SK-N-SH (cell line): ENCODE results near the gene MROH2B. TPM values are rescaled to one million over a fixed set of nuclear protein-coding genes. Genes with fewer than 3 reads are reported as not detected.

Experiments
- CTCF ChIA-PET: fragments of 300-600, 350-600 bp; formaldehyde crosslinking; extraction: SDS; loops from one replicate; lab custom pipeline; 2021; lab: Yijun Ruan, JAX
- POLR2A ChIA-PET: fragments of 350-600 bp; sonication (Branson Sonifier 250); formaldehyde crosslinking; extraction: SDS; loops from one replicate; lab custom pipeline; 2020; ENCODE audit warnings: antibody characterized with exemption, inconsistent platforms; lab: Yijun Ruan, JAX
- DNase-seq: peaks from one replicate; pipeline ENCODE4 v3.0.0; 2012
- H2AFZ ChIP-seq: fragments of 200-600 bp; sonication (generic); 2 replicates; pipeline ENCODE4 v1.8.1; 2016; ENCODE audit warnings: antibody characterized with exemption, mild to moderate bottlenecking, low read depth
- H3F3A ChIP-seq: fragments of 200-600 bp; sonication (generic); replicated peaks from 2 replicates; pipeline ENCODE3; 2016; ENCODE audit warnings: antibody characterized with exemption, mild to moderate bottlenecking; ENCODE audit not compliant: insufficient read depth
- H3K27ac ChIP-seq, 2 experiments: fragments of 200-500 bp in 1 of 2; fragments of 200-600 bp in 1 of 2; sonication (Bioruptor generic) in 1 of 2; sonication (generic), shearing (Covaris generic) in 1 of 2; 2 replicates each; pipeline versions ENCODE4 v1.5.1 to v1.6.1; 2014 to 2016; ENCODE audit warnings: low read depth in 2 of 2, inconsistent platforms in 1 of 2, low read length in 1 of 2, mild to moderate bottlenecking in 1 of 2, mixed read lengths in 1 of 2
- H3K27me3 ChIP-seq: fragments of 200-600 bp; sonication (generic), shearing (Covaris generic); 2 replicates; pipeline ENCODE4 v1.6.1; 2016; ENCODE audit warnings: mixed run types; ENCODE audit not compliant: insufficient read depth
- H3K36me3 ChIP-seq, 2 experiments: fragments of 200-500 bp in 1 of 2; fragments of 200-600 bp in 1 of 2; sonication (Bioruptor generic) in 1 of 2; sonication (generic) in 1 of 2; replicated peaks in 1 of 2; 2 replicates each; pipeline versions ENCODE3 to v1.5.1; 2014 to 2016; ENCODE audit warnings: low read length in 1 of 2, mild to moderate bottlenecking in 1 of 2; ENCODE audit not compliant: insufficient read depth in 2 of 2, control insufficient read depth in 1 of 2
- H3K4me1 ChIP-seq, 2 experiments: fragments of 200-500 bp in 1 of 2; fragments of 200-600 bp in 1 of 2; sonication (Bioruptor generic) in 1 of 2; sonication (generic), shearing (Covaris generic) in 1 of 2; 2 replicates each; pipeline versions ENCODE4 v1.5.1 to v1.6.1; 2014 to 2016; ENCODE audit warnings: low read depth in 1 of 2, low read length in 1 of 2, mixed run types in 1 of 2; ENCODE audit not compliant: insufficient read depth in 2 of 2, control insufficient read depth in 1 of 2
- H3K4me2 ChIP-seq: fragments of 200-600 bp; sonication (generic), shearing (Covaris generic); 2 replicates; pipeline ENCODE4 v1.6.1; 2017; ENCODE audit warnings: mixed run types
- H3K4me3 ChIP-seq, 2 experiments: fragments of 200-500 bp in 1 of 2; fragments of 200-600 bp in 1 of 2; sonication (Bioruptor generic) in 1 of 2; sonication (generic), shearing (Covaris generic) in 1 of 2; 2 replicates each; pipeline versions ENCODE4 v1.5.1 to v1.8.1; 2014 to 2016; ENCODE audit warnings: low read depth in 2 of 2, inconsistent platforms in 1 of 2, low read length in 1 of 2, mild to moderate bottlenecking in 1 of 2, mixed read lengths in 1 of 2, moderate library complexity in 1 of 2
- H3K79me2 ChIP-seq: fragments of 200-600 bp; sonication (generic); 2 replicates; pipeline ENCODE4 v1.8.1; 2017; ENCODE audit warnings: mild to moderate bottlenecking; ENCODE audit not compliant: insufficient read depth
- H3K9ac ChIP-seq: fragments of 200-600 bp; sonication (generic); 2 replicates; pipeline ENCODE4 v1.6.1; 2017; ENCODE audit warnings: mixed run types
- H3K9me2 ChIP-seq: fragments of 200-600 bp; sonication (generic); 2 replicates; pipeline ENCODE4 v1.6.1; 2017; ENCODE audit warnings: mixed run types
- H3K9me3 ChIP-seq: fragments of 200-600 bp; sonication (generic); 2 replicates; pipeline ENCODE4 v1.6.1; 2017; ENCODE audit warnings: mixed run types, mild to moderate bottlenecking, moderate library complexity
- H4K20me1 ChIP-seq: fragments of 200-600 bp; sonication (generic); 2 replicates; pipeline ENCODE4 v1.6.1; 2017; ENCODE audit warnings: mild to moderate bottlenecking, mixed run types; ENCODE audit not compliant: insufficient read depth
- CHD2 ChIP-seq: fragments of 150-350 bp; IDR thresholded peaks from 2 replicates; pipeline ENCODE4 v1.6.1; 2018; ENCODE audit warnings: low read length; ENCODE audit not compliant: partially characterized antibody
- ELF1 ChIP-seq: IDR thresholded peaks from 2 replicates; pipeline ENCODE4 v1.4.0; 2012
- EP300 ChIP-seq, 2 experiments: IDR thresholded peaks; 2 replicates each; pipeline versions ENCODE4 v1.4.0 to v1.6.1; 2012; ENCODE audit warnings: borderline replicate concordance in 1 of 2, low read depth in 1 of 2, low read length in 1 of 2
- FOSL2 ChIP-seq: IDR thresholded peaks from 2 replicates; pipeline ENCODE4 v1.4.0; 2012; ENCODE audit warnings: low read depth, mild to moderate bottlenecking, moderate library complexity, borderline replicate concordance
- GABPA ChIP-seq: IDR thresholded peaks from 2 replicates; pipeline ENCODE4 v1.4.0; 2012; ENCODE audit warnings: low read depth, mild to moderate bottlenecking
- NFIC ChIP-seq: IDR thresholded peaks from 2 replicates; pipeline ENCODE4 v1.4.0; 2012; ENCODE audit warnings: borderline replicate concordance
- POLR2AphosphoS5 ChIP-seq: IDR thresholded peaks from 2 replicates; pipeline ENCODE4 v1.6.1; 2012; ENCODE audit warnings: low read depth, low read length
- RCOR1 ChIP-seq: fragments of 150-350 bp; IDR thresholded peaks from 2 replicates; pipeline ENCODE4 v1.6.1; 2017; ENCODE audit warnings: antibody characterized with exemption, low read length
- RFX5 ChIP-seq: IDR thresholded peaks from 2 replicates; pipeline ENCODE4 v1.6.1; 2012; ENCODE audit warnings: mild to moderate bottlenecking, improper control_type of control experiment, low read length
- RXRA ChIP-seq: IDR thresholded peaks from 2 replicates; pipeline ENCODE4 v1.4.0; 2012; ENCODE audit warnings: low read depth, mild to moderate bottlenecking, borderline replicate concordance
- SIN3A ChIP-seq: IDR thresholded peaks from 2 replicates; pipeline ENCODE4 v1.6.1; 2012; ENCODE audit warnings: low read depth, mild to moderate bottlenecking, low read length, moderate library complexity, borderline replicate concordance
- SMC3 ChIP-seq: IDR thresholded peaks from 2 replicates; pipeline ENCODE4 v1.6.1; 2012; ENCODE audit warnings: low read depth, low read length, improper control_type of control experiment
- TCF12 ChIP-seq: IDR thresholded peaks from 2 replicates; pipeline ENCODE4 v1.4.0; 2012
- YY1 ChIP-seq: IDR thresholded peaks from 2 replicates; pipeline ENCODE4 v1.4.0; 2012; ENCODE audit warnings: low read depth, mild to moderate bottlenecking
- WGBS: methylation state at CpG from one replicate; pipeline ENCODE4 v1.1.6; 2017; ENCODE audit warnings: low lambda C conversion rate; 5-methylcytosine and 5-hydroxymethylcytosine counted together
- polyA plus RNA-seq, 3 experiments: library from polyadenylated mRNA; depleted of rRNA; stranded (reverse); fragments of >200 nt; gene quantifications; 2 replicates each; pipeline ENCODE4 v1.2.3, GENCODE V29; 2012
- TF ChIP-seq, protein P1 (sequence below): IDR thresholded peaks from 2 replicates; pipeline ENCODE4; 2012
- TF ChIP-seq, protein P2 (sequence below): fragments of 150-350 bp; IDR thresholded peaks from 2 replicates; pipeline ENCODE4 v1.6.1; 2016; ENCODE audit warnings: mild to moderate bottlenecking, low read depth, low read length
- TF ChIP-seq, protein P3 (sequence below): IDR thresholded peaks from 2 replicates; pipeline ENCODE4 v1.4.0; 2012; ENCODE audit warnings: low read depth
- TF ChIP-seq, protein P4 (sequence below): IDR thresholded peaks from 2 replicates; pipeline ENCODE4 v1.4.0; 2012; ENCODE audit warnings: low read depth, borderline replicate concordance
- TF ChIP-seq, protein P5 (sequence below): IDR thresholded peaks from 2 replicates; pipeline ENCODE4 v1.6.1; 2012; ENCODE audit warnings: mild to moderate bottlenecking, low read depth, low read length, moderate library complexity
- TF ChIP-seq, protein P6 (sequence below): fragments of 200-600 bp; sonication (generic); IDR thresholded peaks from 2 replicates; pipeline ENCODE4 v1.6.1; 2017; ENCODE audit warnings: antibody characterized with exemption, mild to moderate bottlenecking, moderate library complexity

The MROH2B gene
- polyA plus RNA-seq, 1 of the 3 experiments (the other 2 are of a cell fraction), result not detected

DNA sequence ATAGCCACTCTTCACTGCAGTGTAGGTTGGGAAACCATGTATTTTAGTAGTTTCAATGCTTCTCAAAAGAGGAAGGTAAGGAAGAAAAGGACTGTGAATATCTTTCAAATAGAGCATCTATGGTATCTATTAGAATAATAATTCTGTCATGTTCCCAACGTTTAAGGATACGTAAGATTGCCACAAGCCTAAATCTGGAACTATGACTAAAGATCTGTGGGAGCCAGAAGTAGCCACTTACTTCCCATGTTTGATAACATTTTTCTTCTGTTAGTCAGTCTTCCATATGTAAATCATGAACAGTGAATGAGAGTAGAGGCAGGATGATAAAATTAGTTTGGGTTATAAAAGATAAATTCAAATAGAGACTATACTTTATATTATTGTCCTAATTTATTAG is 16.3 kb upstream of the MROH2B start:
- H4K20me1 ChIP-seq, result no peaks in the 10 kb centered on the region
- H3K9me2 ChIP-seq, result no peaks in the 10 kb centered on the region
- no peaks in the 10 kb centered on the region for H3K36me3 ChIP-seq
- no peak overlapping the region for H3K27ac ChIP-seq
- CTCF ChIA-PET, result no interaction called here
- no peak overlapping the region for H3K4me2 ChIP-seq
- TF ChIP-seq GABPA (no peak), POLR2AphosphoS5 (no peak), EP300 (IDR thresholded peaks at IDR 0.05; ENCODE audit: borderline replicate concordance in 1 of 2, low read depth in 1 of 2, low read length in 1 of 2) (no peak), YY1 (no peak), RXRA (no peak), RFX5 (no peak), FOSL2 (no peak), RCOR1 (no peak), CHD2 (no peak), ELF1 (no peak), NFIC (no peak), TCF12 (no peak), SMC3 (no peak), SIN3A (no peak)
- TF ChIP-seq, protein P1, sequence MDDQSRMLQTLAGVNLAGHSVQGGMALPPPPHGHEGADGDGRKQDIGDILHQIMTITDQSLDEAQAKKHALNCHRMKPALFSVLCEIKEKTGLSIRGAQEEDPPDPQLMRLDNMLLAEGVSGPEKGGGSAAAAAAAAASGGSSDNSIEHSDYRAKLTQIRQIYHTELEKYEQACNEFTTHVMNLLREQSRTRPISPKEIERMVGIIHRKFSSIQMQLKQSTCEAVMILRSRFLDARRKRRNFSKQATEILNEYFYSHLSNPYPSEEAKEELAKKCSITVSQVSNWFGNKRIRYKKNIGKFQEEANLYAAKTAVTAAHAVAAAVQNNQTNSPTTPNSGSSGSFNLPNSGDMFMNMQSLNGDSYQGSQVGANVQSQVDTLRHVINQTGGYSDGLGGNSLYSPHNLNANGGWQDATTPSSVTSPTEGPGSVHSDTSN, result no peak
- TF ChIP-seq, protein P2, sequence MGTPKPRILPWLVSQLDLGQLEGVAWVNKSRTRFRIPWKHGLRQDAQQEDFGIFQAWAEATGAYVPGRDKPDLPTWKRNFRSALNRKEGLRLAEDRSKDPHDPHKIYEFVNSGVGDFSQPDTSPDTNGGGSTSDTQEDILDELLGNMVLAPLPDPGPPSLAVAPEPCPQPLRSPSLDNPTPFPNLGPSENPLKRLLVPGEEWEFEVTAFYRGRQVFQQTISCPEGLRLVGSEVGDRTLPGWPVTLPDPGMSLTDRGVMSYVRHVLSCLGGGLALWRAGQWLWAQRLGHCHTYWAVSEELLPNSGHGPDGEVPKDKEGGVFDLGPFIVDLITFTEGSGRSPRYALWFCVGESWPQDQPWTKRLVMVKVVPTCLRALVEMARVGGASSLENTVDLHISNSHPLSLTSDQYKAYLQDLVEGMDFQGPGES, result no peak
- TF ChIP-seq, protein P3, sequence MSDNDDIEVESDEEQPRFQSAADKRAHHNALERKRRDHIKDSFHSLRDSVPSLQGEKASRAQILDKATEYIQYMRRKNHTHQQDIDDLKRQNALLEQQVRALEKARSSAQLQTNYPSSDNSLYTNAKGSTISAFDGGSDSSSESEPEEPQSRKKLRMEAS, result no peak
- TF ChIP-seq, protein P4, sequence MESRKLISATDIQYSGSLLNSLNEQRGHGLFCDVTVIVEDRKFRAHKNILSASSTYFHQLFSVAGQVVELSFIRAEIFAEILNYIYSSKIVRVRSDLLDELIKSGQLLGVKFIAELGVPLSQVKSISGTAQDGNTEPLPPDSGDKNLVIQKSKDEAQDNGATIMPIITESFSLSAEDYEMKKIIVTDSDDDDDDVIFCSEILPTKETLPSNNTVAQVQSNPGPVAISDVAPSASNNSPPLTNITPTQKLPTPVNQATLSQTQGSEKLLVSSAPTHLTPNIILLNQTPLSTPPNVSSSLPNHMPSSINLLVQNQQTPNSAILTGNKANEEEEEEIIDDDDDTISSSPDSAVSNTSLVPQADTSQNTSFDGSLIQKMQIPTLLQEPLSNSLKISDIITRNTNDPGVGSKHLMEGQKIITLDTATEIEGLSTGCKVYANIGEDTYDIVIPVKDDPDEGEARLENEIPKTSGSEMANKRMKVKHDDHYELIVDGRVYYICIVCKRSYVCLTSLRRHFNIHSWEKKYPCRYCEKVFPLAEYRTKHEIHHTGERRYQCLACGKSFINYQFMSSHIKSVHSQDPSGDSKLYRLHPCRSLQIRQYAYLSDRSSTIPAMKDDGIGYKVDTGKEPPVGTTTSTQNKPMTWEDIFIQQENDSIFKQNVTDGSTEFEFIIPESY, result no peak
- TF ChIP-seq, protein P5, sequence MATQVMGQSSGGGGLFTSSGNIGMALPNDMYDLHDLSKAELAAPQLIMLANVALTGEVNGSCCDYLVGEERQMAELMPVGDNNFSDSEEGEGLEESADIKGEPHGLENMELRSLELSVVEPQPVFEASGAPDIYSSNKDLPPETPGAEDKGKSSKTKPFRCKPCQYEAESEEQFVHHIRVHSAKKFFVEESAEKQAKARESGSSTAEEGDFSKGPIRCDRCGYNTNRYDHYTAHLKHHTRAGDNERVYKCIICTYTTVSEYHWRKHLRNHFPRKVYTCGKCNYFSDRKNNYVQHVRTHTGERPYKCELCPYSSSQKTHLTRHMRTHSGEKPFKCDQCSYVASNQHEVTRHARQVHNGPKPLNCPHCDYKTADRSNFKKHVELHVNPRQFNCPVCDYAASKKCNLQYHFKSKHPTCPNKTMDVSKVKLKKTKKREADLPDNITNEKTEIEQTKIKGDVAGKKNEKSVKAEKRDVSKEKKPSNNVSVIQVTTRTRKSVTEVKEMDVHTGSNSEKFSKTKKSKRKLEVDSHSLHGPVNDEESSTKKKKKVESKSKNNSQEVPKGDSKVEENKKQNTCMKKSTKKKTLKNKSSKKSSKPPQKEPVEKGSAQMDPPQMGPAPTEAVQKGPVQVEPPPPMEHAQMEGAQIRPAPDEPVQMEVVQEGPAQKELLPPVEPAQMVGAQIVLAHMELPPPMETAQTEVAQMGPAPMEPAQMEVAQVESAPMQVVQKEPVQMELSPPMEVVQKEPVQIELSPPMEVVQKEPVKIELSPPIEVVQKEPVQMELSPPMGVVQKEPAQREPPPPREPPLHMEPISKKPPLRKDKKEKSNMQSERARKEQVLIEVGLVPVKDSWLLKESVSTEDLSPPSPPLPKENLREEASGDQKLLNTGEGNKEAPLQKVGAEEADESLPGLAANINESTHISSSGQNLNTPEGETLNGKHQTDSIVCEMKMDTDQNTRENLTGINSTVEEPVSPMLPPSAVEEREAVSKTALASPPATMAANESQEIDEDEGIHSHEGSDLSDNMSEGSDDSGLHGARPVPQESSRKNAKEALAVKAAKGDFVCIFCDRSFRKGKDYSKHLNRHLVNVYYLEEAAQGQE, result no peak
- TF ChIP-seq, protein P6, sequence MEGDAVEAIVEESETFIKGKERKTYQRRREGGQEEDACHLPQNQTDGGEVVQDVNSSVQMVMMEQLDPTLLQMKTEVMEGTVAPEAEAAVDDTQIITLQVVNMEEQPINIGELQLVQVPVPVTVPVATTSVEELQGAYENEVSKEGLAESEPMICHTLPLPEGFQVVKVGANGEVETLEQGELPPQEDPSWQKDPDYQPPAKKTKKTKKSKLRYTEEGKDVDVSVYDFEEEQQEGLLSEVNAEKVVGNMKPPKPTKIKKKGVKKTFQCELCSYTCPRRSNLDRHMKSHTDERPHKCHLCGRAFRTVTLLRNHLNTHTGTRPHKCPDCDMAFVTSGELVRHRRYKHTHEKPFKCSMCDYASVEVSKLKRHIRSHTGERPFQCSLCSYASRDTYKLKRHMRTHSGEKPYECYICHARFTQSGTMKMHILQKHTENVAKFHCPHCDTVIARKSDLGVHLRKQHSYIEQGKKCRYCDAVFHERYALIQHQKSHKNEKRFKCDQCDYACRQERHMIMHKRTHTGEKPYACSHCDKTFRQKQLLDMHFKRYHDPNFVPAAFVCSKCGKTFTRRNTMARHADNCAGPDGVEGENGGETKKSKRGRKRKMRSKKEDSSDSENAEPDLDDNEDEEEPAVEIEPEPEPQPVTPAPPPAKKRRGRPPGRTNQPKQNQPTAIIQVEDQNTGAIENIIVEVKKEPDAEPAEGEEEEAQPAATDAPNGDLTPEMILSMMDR, result no peak
- H3K4me1 ChIP-seq, result no peaks in the 10 kb centered on the region
- no peaks in the 10 kb centered on the region for H3F3A ChIP-seq
- H3K79me2 ChIP-seq, result no peaks in the 10 kb centered on the region
- no peak overlapping the region for H3K4me3 ChIP-seq
- DNase-seq, result no peak
- 32% methylated on average over 2 of the region's 2 CpGs for WGBS
- H2AFZ ChIP-seq, result no peak overlapping the region
- no peaks in the 10 kb centered on the region for H3K9me3 ChIP-seq
- POLR2A ChIA-PET, result no interaction called here
- H3K9ac ChIP-seq, result no peak overlapping the region
- H3K27me3 ChIP-seq, result no peaks in the 10 kb centered on the region
